H1 (cell line): ENCODE results near the gene CEP68. TPM values are rescaled to one million over a fixed set of nuclear protein-coding genes. Genes with fewer than 3 reads are reported as not detected.

Experiments used
- CTCF ChIA-PET: fragments of 300-600 bp; sonication (Branson Sonifier 250); formaldehyde crosslinking; loops from one replicate; lab custom pipeline; 2021; ENCODE audit not compliant: partially characterized antibody; lab: Charles Lee
- POLR2A ChIA-PET: fragments of 300-600 bp; sonication (Branson Sonifier 250); formaldehyde crosslinking; loops from one replicate; lab custom pipeline; 2021; ENCODE audit warnings: inconsistent platforms; ENCODE audit not compliant: partially characterized antibody; lab: Charles Lee
- DNase-seq, 2 experiments: peaks; one replicate each; pipeline versions ENCODE4 v3.0.0 to v3.0.0-alpha.2; 2010 to 2022; ENCODE audit warnings: low spot score in 2 of 2, low read depth in 1 of 2, mixed read lengths in 1 of 2
- FAIRE-seq: peaks from 2 replicates; lab custom pipeline; 2011; peaks lifted over from hg19 to GRCh38; lab: Jason Lieb, UNC
- H2AFZ ChIP-seq: 2 replicates; pipeline ENCODE4 v1.8.1; 2012; ENCODE audit warnings: low read length, inconsistent platforms
- H2AK5ac ChIP-seq: 2 replicates; pipeline ENCODE4 v1.6.1; 2013; ENCODE audit warnings: low read depth, low read length
- H2BK120ac ChIP-seq: replicated peaks from 2 replicates; pipeline ENCODE3; 2013; ENCODE audit warnings: low read depth, low read length, inconsistent platforms
- H2BK12ac ChIP-seq: 2 replicates; pipeline ENCODE4 v1.6.1; 2013; ENCODE audit warnings: low read depth, low read length
- H2BK15ac ChIP-seq: 2 replicates; pipeline ENCODE4 v1.6.1; 2013; ENCODE audit warnings: low read length
- H2BK20ac ChIP-seq: 2 replicates; pipeline ENCODE4 v1.6.1; 2013; ENCODE audit warnings: low read length
- H2BK5ac ChIP-seq: 2 replicates; pipeline ENCODE4 v1.6.1; 2013; ENCODE audit warnings: low read depth, low read length
- H3K14ac ChIP-seq: 2 replicates; pipeline ENCODE4 v1.6.1; 2013; ENCODE audit warnings: inconsistent platforms; ENCODE audit not compliant: insufficient read length
- H3K18ac ChIP-seq: 2 replicates; pipeline ENCODE4 v1.6.1; 2013; ENCODE audit warnings: low read length; ENCODE audit errors: extremely low read depth
- H3K23ac ChIP-seq: 2 replicates; pipeline ENCODE4 v1.6.1; 2013; ENCODE audit warnings: inconsistent platforms; ENCODE audit not compliant: insufficient read length
- H3K23me2 ChIP-seq: 2 replicates; pipeline ENCODE4 v1.6.1; 2013; ENCODE audit warnings: low read depth, low read length
- H3K27ac ChIP-seq: 2 replicates; pipeline ENCODE4 v1.6.1; 2011; ENCODE audit warnings: low read depth, low read length, inconsistent platforms
- H3K27me3 ChIP-seq, 4 experiments: replicated peaks in 1 of 4; 1 replicate in 1 of 4; 2 replicates in 3 of 4; pipeline versions ENCODE4 v1.6.1 to v1.8.1; 2011 to 2013; ENCODE audit warnings: low read length in 3 of 4, mild to moderate bottlenecking in 3 of 4, inconsistent platforms in 2 of 4, mixed read lengths in 2 of 4, moderate library complexity in 1 of 4; ENCODE audit not compliant: control insufficient read depth in 3 of 4, insufficient read depth in 3 of 4; ENCODE audit errors: extremely low read depth in 1 of 4
- H3K36me3 ChIP-seq, 4 experiments: 2 replicates each; pipeline versions ENCODE4 v1.6.1 to v1.8.1; 2011 to 2013; ENCODE audit warnings: mild to moderate bottlenecking in 4 of 4, low read length in 3 of 4, moderate library complexity in 2 of 4, control low read depth in 1 of 4, inconsistent platforms in 1 of 4; ENCODE audit not compliant: insufficient read depth in 4 of 4, control insufficient read depth in 2 of 4
- H3K4ac ChIP-seq: replicated peaks from 2 replicates; pipeline ENCODE3; 2013; ENCODE audit warnings: low read length, low read depth, mixed read lengths, inconsistent platforms; ENCODE audit not compliant: insufficient read length
- H3K4me1 ChIP-seq, 4 experiments: replicated peaks in 1 of 4; 1 replicate in 1 of 4; 2 replicates in 3 of 4; pipeline versions ENCODE4 v1.6.1 to v1.8.1; 2011 to 2013; ENCODE audit warnings: low read length in 3 of 4, inconsistent platforms in 2 of 4, mixed read lengths in 1 of 4; ENCODE audit not compliant: insufficient read depth in 4 of 4, control insufficient read depth in 3 of 4
- H3K4me2 ChIP-seq, 2 experiments: 2 replicates each; pipeline versions ENCODE4 v1.6.1 to v1.8.1; 2011 to 2013; ENCODE audit warnings: low read depth in 2 of 2, low read length in 2 of 2, control low read depth in 1 of 2, inconsistent platforms in 1 of 2, mild to moderate bottlenecking in 1 of 2; ENCODE audit not compliant: insufficient read depth in 1 of 2
- H3K4me3 ChIP-seq, 4 experiments: fragments of 200-600, 300-600 bp in 1 of 4; sonication (generic), shearing (Covaris generic), sonication (Bioruptor Twin) in 1 of 4; 2 replicates each; pipeline versions ENCODE4 v1.5.1 to v1.8.1; 2011 to 2016; ENCODE audit warnings: low read length in 4 of 4, low read depth in 3 of 4, control low read depth in 2 of 4, inconsistent platforms in 2 of 4, mild to moderate bottlenecking in 2 of 4, mixed read lengths in 1 of 4, moderate library complexity in 1 of 4; ENCODE audit not compliant: insufficient read depth in 2 of 4; ENCODE audit errors: extremely low read depth in 1 of 4
- H3K56ac ChIP-seq: replicated peaks from 2 replicates; pipeline ENCODE3; 2013; ENCODE audit warnings: low read depth, mild to moderate bottlenecking, mixed read lengths, low read length, inconsistent platforms; ENCODE audit not compliant: insufficient read length
- H3K79me1 ChIP-seq: 2 replicates; pipeline ENCODE4 v1.6.1; 2013; ENCODE audit warnings: low read depth, low read length, control low read depth
- H3K79me2 ChIP-seq, 2 experiments: 2 replicates each; pipeline versions ENCODE4 v1.6.1 to v1.8.1; 2012 to 2013; ENCODE audit warnings: low read length in 2 of 2, mild to moderate bottlenecking in 2 of 2, inconsistent platforms in 1 of 2; ENCODE audit not compliant: insufficient read depth in 2 of 2, control insufficient read depth in 1 of 2
- H3K9ac ChIP-seq, 4 experiments: replicated peaks in 1 of 4; 1 replicate in 1 of 4; 2 replicates in 3 of 4; pipeline versions ENCODE4 v1.6.1 to v1.8.1; 2011 to 2013; ENCODE audit warnings: low read depth in 3 of 4, low read length in 3 of 4, control low read depth in 2 of 4, mild to moderate bottlenecking in 2 of 4, moderate library complexity in 2 of 4, inconsistent platforms in 1 of 4; ENCODE audit errors: extremely low read depth in 1 of 4
- H3K9me3 ChIP-seq, 2 experiments: 2 replicates each; pipeline versions ENCODE4 v1.6.1 to v1.8.1; 2012 to 2013; ENCODE audit warnings: mild to moderate bottlenecking in 2 of 2, moderate library complexity in 2 of 2, control low read depth in 1 of 2, inconsistent platforms in 1 of 2, low read depth in 1 of 2, low read length in 1 of 2, mixed read lengths in 1 of 2; ENCODE audit not compliant: insufficient read depth in 2 of 2
- H4K20me1 ChIP-seq, 2 experiments: replicated peaks in 1 of 2; 2 replicates each; pipeline versions ENCODE3 to v1.8.1; 2011 to 2013; ENCODE audit warnings: inconsistent platforms in 2 of 2, low read length in 2 of 2, mild to moderate bottlenecking in 1 of 2; ENCODE audit not compliant: insufficient read depth in 2 of 2, control insufficient read depth in 1 of 2
- H4K5ac ChIP-seq: 2 replicates; pipeline ENCODE4 v1.6.1; 2013; ENCODE audit warnings: low read length, low read depth, mixed read lengths, inconsistent platforms; ENCODE audit not compliant: insufficient read length
- H4K8ac ChIP-seq: 2 replicates; pipeline ENCODE4 v1.8.0; 2013; ENCODE audit warnings: mild to moderate bottlenecking, moderate library complexity, low read length, inconsistent platforms; ENCODE audit not compliant: insufficient read depth; ENCODE audit errors: extremely low read depth
- H4K91ac ChIP-seq: replicated peaks from 2 replicates; pipeline ENCODE3; 2013; ENCODE audit warnings: low read length, mixed read lengths, inconsistent platforms; ENCODE audit not compliant: insufficient read length
- RAD21 ChIP-seq, 2 experiments: IDR thresholded peaks in 1 of 2; conservative IDR thresholded peaks in 1 of 2; 2 replicates each; pipeline ENCODE4 v1.6.1; 2011; ENCODE audit warnings: low read depth in 2 of 2, low read length in 2 of 2, improper control_type of control experiment in 1 of 2, inconsistent platforms in 1 of 2, mild to moderate bottlenecking in 1 of 2, moderate library complexity in 1 of 2
- TEAD4 ChIP-seq: IDR thresholded peaks from 2 replicates; pipeline ENCODE4 v1.6.1; 2012; ENCODE audit warnings: low read depth, low read length, inconsistent platforms, mixed read lengths
- WGBS, 2 experiments: shearing (Covaris generic) in 1 of 2; methylation state at CpG; one replicate each; pipeline versions ENCODE4 v1.1.6 to v1.1.7; 2013 to 2015; ENCODE audit warnings: low lambda C conversion rate in 2 of 2, mixed read lengths in 2 of 2, inconsistent platforms in 1 of 2, low coverage in 1 of 2, missing lambda C conversion rate in 1 of 2; ENCODE audit not compliant: insufficient replicate concordance in 2 of 2, insufficient coverage in 1 of 2, insufficient read length in 1 of 2; ENCODE audit errors: extremely low coverage in 1 of 2, missing lambda C conversion rate in 1 of 2; 5-methylcytosine and 5-hydroxymethylcytosine counted together
- polyA plus RNA-seq, 7 experiments: library from polyadenylated mRNA; depleted of rRNA in 3 of 7; stranded (reverse) in 5 of 7; unstranded in 2 of 7; fragments of >200 nt in 5 of 7; fragments of 200-250 nt in 2 of 7; gene quantifications; 1 replicate in 5 of 7; 2 replicates in 1 of 7; 4 replicates in 1 of 7; pipeline versions ENCODE4 v1.2.1 to v1.2.3, GENCODE V29; 2011 to 2013; ENCODE audit warnings: missing spikeins in 2 of 7, mixed read lengths in 2 of 7
- total RNA-seq: library from RNA; stranded (reverse); fragmentation: NEBNext Ultra II Directional; extraction: Animal tissue kit (Norgen Biotek cat#: 25700); gene quantifications from 2 replicates; pipeline ENCODE4 v1.2.1, GENCODE V29; 2021
- TF ChIP-seq, protein P1 (sequence below), 3 experiments: IDR thresholded peaks; 1 replicate in 2 of 3; 2 replicates in 1 of 3; pipeline versions ENCODE4 v1.5.1 to v1.6.1; 2011; ENCODE audit warnings: low read length in 3 of 3, mild to moderate bottlenecking in 3 of 3, inconsistent platforms in 2 of 3, low read depth in 1 of 3, moderate library complexity in 1 of 3; ENCODE audit not compliant: insufficient read depth in 1 of 3; ENCODE audit errors: control extremely low read depth in 1 of 3

Gene CEP68
- total and polyA plus RNA-seq, 2 of the 8 experiments (the other 6 are each of a cell fraction or from before 2014, with no cell fraction given): 23.2 to 24.7 TPM

DNA sequence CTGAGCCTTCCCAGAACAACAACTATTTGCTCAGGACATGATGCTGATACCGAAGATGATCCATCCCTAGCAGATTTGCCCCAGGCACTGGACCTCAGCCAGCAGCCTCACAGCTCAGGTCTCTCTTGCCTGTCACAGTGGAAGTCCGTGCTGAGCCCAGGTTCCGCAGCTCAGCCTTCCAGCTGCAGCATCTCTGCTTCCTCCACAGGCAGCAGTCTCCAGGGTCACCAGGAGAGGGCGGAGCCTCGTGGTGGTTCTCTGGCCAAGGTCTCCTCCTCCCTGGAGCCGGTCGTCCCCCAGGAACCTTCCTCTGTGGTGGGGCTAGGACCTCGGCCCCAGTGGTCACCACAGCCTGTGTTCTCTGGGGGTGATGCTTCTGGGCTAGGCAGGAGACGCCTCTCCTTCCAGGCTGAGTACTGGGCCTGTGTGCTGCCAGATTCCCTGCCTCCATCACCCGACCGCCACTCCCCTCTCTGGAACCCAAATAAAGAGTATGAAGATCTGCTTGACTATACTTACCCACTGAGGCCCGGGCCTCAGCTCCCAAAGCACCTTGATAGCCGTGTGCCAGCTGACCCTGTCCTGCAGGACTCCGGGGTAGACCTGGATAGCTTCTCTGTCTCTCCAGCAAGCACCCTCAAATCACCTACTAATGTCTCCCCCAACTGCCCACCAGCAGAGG, 15.4 kb downstream of the CEP68 start:
- TF ChIP-seq RAD21 (IDR thresholded peaks at IDR 0.05 in 1 of 2, conservative IDR thresholded peaks at IDR 0.05 in 1 of 2; ENCODE audit: low read depth in 2 of 2, low read length in 2 of 2) (peak; percentile 16 to 46; a peak in 3 of 4 replicates), TEAD4 (no peak)
- TF ChIP-seq, protein P1, sequence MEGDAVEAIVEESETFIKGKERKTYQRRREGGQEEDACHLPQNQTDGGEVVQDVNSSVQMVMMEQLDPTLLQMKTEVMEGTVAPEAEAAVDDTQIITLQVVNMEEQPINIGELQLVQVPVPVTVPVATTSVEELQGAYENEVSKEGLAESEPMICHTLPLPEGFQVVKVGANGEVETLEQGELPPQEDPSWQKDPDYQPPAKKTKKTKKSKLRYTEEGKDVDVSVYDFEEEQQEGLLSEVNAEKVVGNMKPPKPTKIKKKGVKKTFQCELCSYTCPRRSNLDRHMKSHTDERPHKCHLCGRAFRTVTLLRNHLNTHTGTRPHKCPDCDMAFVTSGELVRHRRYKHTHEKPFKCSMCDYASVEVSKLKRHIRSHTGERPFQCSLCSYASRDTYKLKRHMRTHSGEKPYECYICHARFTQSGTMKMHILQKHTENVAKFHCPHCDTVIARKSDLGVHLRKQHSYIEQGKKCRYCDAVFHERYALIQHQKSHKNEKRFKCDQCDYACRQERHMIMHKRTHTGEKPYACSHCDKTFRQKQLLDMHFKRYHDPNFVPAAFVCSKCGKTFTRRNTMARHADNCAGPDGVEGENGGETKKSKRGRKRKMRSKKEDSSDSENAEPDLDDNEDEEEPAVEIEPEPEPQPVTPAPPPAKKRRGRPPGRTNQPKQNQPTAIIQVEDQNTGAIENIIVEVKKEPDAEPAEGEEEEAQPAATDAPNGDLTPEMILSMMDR (IDR thresholded peaks at IDR 0.05; ENCODE audit: control extremely low read depth in 1 of 3, insufficient read depth in 1 of 3, low read depth in 1 of 3, low read length in 3 of 3): peak; percentile 43 to 58 (median 49)
- Histone ChIP-seq H3K4me2 (no peak overlapping the region), H3K36me3 (peaks cover 20 to 71% (median 38%) of the 10 kb centered on the region in 4 experiments), H3K56ac (no peak overlapping the region), H2BK15ac (no peak overlapping the region), H3K4ac (no peak overlapping the region), H3K79me1 (peaks cover 10% of the 10 kb centered on the region; the same call in 1 of the 2 replicates), H3K23ac (no peak overlapping the region), H2BK20ac (no peak overlapping the region), H3K27me3 (no peaks in the 10 kb centered on the region), H4K91ac (no peak overlapping the region), H2BK5ac (no peak overlapping the region), H3K4me3 (no peak overlapping the region), H3K79me2 (peaks cover 0 to 20% of the 10 kb centered on the region in 2 experiments; a peak in 2 of 4 replicates), H3K23me2 (no peaks in the 10 kb centered on the region), H3K14ac (no peak overlapping the region), H2BK12ac (no peak overlapping the region), H4K8ac (peak overlapping the region; percentile 51; the same call in 1 of the 2 replicates), H4K5ac (no peak overlapping the region), H2AFZ (no peak overlapping the region), H3K9ac (no peak overlapping the region), H2AK5ac (no peak overlapping the region), H2BK120ac (no peak overlapping the region), H3K18ac (no peak overlapping the region), H3K4me1 (peaks cover 0 to 7% (median 4%) of the 10 kb centered on the region in 4 experiments; a peak in 5 of 7 replicates), H3K9me3 (no peaks in the 10 kb centered on the region), H3K27ac (no peak overlapping the region), H4K20me1 (peaks cover 18 to 20% of the 10 kb centered on the region in 2 experiments)
- ChIA-PET POLR2A (interaction anchor here (0.6 to 1.6 kb wide), 6 partner anchors 12 to 99 kb away, joined by 3 to 4 read pairs (median 3); partner anchors contain the start of gene CEP68), CTCF (interaction anchor here (0.6 to 2.6 kb wide), 17 partner anchors 12 to 154 kb away, joined by 3 to 20 read pairs (median 3); no protein-coding TSS in a partner anchor)
- WGBS, 2 experiments: 89% methylated on average over 13 of the region's 14 CpGs; no CpG with 5 or more reads in 1 of the 2 experiments
- FAIRE-seq (no peak), DNase-seq (peak in 1 of 2 experiments; percentile 61)
